Measurements from ENCODE around the gene FRRS1.

DNA sequence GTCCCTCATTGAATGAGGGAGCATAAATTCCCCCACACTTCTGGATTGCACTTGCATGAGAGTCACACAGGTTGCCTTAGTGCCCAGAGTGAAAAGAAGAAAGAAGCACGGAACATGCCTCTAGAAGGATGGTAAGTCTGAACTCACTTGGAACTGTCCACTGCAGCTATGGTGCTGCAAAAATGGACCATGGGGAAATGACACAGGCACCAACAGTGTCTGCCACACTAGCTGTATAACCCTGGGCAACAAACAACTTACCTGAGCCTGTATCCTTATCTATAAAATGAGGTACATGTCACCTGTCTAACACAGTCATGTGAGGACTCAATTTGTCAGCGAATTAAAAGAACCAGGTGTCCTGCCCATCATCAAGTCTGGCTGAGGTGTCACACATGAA, 69.8 kb downstream of the FRRS1 start:
- TF ChIP-seq, protein P1, sequence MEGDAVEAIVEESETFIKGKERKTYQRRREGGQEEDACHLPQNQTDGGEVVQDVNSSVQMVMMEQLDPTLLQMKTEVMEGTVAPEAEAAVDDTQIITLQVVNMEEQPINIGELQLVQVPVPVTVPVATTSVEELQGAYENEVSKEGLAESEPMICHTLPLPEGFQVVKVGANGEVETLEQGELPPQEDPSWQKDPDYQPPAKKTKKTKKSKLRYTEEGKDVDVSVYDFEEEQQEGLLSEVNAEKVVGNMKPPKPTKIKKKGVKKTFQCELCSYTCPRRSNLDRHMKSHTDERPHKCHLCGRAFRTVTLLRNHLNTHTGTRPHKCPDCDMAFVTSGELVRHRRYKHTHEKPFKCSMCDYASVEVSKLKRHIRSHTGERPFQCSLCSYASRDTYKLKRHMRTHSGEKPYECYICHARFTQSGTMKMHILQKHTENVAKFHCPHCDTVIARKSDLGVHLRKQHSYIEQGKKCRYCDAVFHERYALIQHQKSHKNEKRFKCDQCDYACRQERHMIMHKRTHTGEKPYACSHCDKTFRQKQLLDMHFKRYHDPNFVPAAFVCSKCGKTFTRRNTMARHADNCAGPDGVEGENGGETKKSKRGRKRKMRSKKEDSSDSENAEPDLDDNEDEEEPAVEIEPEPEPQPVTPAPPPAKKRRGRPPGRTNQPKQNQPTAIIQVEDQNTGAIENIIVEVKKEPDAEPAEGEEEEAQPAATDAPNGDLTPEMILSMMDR (conservative IDR thresholded peaks at IDR 0.05 in 1 of 2, IDR thresholded peaks at IDR 0.05 in 1 of 2; ENCODE audit: low read depth in 1 of 2, low read length in 2 of 2): no peak
- TF ChIP-seq EZH2 (IDR thresholded peaks at IDR 0.05; ENCODE audit: low read length, missing control alignments): no peak

All from fibroblast of lung (primary cell).